HCT116 (cell line): Measurements from ENCODE around the gene TCP11L2. TPM values are rescaled to one million over a fixed set of nuclear protein-coding genes. Genes with fewer than 3 reads are reported as not detected.
A peak's percentile ranks its signal among the peaks of the same experiment; 100 is the strongest.

ENCODE experiments used
- ATAC-seq: fragments of 200-7000 bp; cut with Tn5 transposase; 2 replicates; pipeline ENCODE4 v1.9.1; 2020; ENCODE audit warnings: mild to moderate bottlenecking, moderate library complexity
- BruUV-seq: library from RNA; stranded (reverse); fragments of 400-500 nt; replicated peaks from 2 replicates; lab custom pipeline; 2021; lab: Mats Ljungman, UMichigan
- CTCF ChIA-PET: fragments of 300-600 bp; sonication (Branson Sonifier 250); formaldehyde crosslinking; loops from one replicate; lab custom pipeline; 2021; ENCODE audit warnings: antibody characterized with exemption; lab: Charles Lee
- POLR2A ChIA-PET: fragments of 300-600, 350-600 bp; sonication (Branson Sonifier 250); formaldehyde crosslinking; loops from one replicate; lab custom pipeline; 2021; ENCODE audit warnings: antibody characterized with exemption; lab: Charles Lee
- RAD21 ChIA-PET, 2 experiments: fragments of 300-600 bp; sonication (Branson Sonifier 250); formaldehyde crosslinking; loops; one replicate each; lab custom pipeline; 2023; ENCODE audit warnings: low total read pairs in 2 of 2; ENCODE audit not compliant: uncharacterized antibody in 2 of 2, unreplicated experiment in 2 of 2, low non-redundant PET in 1 of 2; lab: Charles Lee
- DNase-seq: peaks from one replicate; pipeline ENCODE4 v3.0.0-alpha.2; 2010; ENCODE audit warnings: low read depth, low spot score
- H2AFZ ChIP-seq: fragments of 200-600 bp; shearing (Covaris generic), sonication (generic); 2 replicates; pipeline ENCODE4 v1.6.1; 2017; ENCODE audit warnings: low read depth, mixed run types, mixed read lengths, antibody characterized with exemption, low read length; ENCODE audit not compliant: poor library complexity, severe bottlenecking
- H3K27ac ChIP-seq: 2 replicates; pipeline ENCODE4 v1.5.1; 2012; ENCODE audit warnings: low read depth, low read length
- H3K27me3 ChIP-seq: fragments of 200-600 bp; sonication (generic); 2 replicates; pipeline ENCODE4 v1.6.1; 2016; ENCODE audit warnings: mixed run types, low read length, mixed read lengths; ENCODE audit not compliant: insufficient read depth
- H3K36me3 ChIP-seq, 2 experiments: fragments of 200-500 bp in 1 of 2; fragments of 200-600 bp in 1 of 2; sonication (Bioruptor generic) in 1 of 2; sonication (generic) in 1 of 2; 2 replicates each; pipeline versions ENCODE4 v1.5.1 to v1.6.1; 2014 to 2016; ENCODE audit warnings: low read length in 2 of 2, inconsistent platforms in 1 of 2, mixed read lengths in 1 of 2, mixed run types in 1 of 2; ENCODE audit not compliant: insufficient read depth in 2 of 2, control insufficient read depth in 1 of 2
- H3K4me1 ChIP-seq, 2 experiments: fragments of 200-600 bp in 1 of 2; sonication (generic) in 1 of 2; 2 replicates each; pipeline versions ENCODE4 v1.5.1 to v1.6.1; 2012 to 2017; ENCODE audit warnings: low read length in 2 of 2, inconsistent platforms in 1 of 2, mild to moderate bottlenecking in 1 of 2, mixed read lengths in 1 of 2, mixed run types in 1 of 2, moderate library complexity in 1 of 2; ENCODE audit not compliant: insufficient read depth in 2 of 2, control insufficient read depth in 1 of 2
- H3K4me2 ChIP-seq: fragments of 200-600 bp; sonication (generic); 2 replicates; pipeline ENCODE4 v1.6.1; 2017; ENCODE audit warnings: mixed run types, low read length, mixed read lengths
- H3K4me3 ChIP-seq, 2 experiments: fragments of 200-600 bp in 1 of 2; sonication (generic) in 1 of 2; replicated peaks in 1 of 2; 2 replicates each; pipeline ENCODE4 v1.5.1; 2011 to 2016; ENCODE audit warnings: low read length in 2 of 2, control low read depth in 1 of 2, low read depth in 1 of 2, mild to moderate bottlenecking in 1 of 2, mixed read lengths in 1 of 2, mixed run types in 1 of 2
- H3K79me2 ChIP-seq: fragments of 200-600 bp; sonication (generic); 2 replicates; pipeline ENCODE4 v1.6.1; 2017; ENCODE audit warnings: mild to moderate bottlenecking, mixed run types, low read length, moderate library complexity, mixed read lengths; ENCODE audit not compliant: insufficient read depth
- H3K9ac ChIP-seq: fragments of 200-600 bp; sonication (generic); 2 replicates; pipeline ENCODE4 v1.6.1; 2016; ENCODE audit warnings: low read length, mixed read lengths
- H3K9me2 ChIP-seq: fragments of 200-600 bp; sonication (generic), shearing (Covaris generic); 2 replicates; pipeline ENCODE4 v1.6.1; 2017; ENCODE audit warnings: mixed run types, mild to moderate bottlenecking, moderate library complexity; ENCODE audit not compliant: insufficient read depth
- H3K9me3 ChIP-seq, 2 experiments: fragments of 200-500 bp in 1 of 2; fragments of 200-600 bp in 1 of 2; sonication (Bioruptor generic) in 1 of 2; sonication (generic) in 1 of 2; 2 replicates each; pipeline ENCODE4 v1.6.1; 2014 to 2017; ENCODE audit warnings: low read length in 2 of 2, mixed read lengths in 2 of 2, inconsistent platforms in 1 of 2, low read depth in 1 of 2, mild to moderate bottlenecking in 1 of 2, mixed run types in 1 of 2, moderate library complexity in 1 of 2; ENCODE audit not compliant: control insufficient read depth in 1 of 2, insufficient read depth in 1 of 2
- H4K20me1 ChIP-seq: fragments of 200-600 bp; sonication (generic), shearing (Covaris generic); 2 replicates; pipeline ENCODE4 v1.6.1; 2017; ENCODE audit warnings: mixed run types, mild to moderate bottlenecking, moderate library complexity; ENCODE audit not compliant: insufficient read depth
- ATF3 ChIP-seq: IDR thresholded peaks from 2 replicates; pipeline ENCODE4 v1.6.1; 2012
- CBX3 ChIP-seq: IDR thresholded peaks from 2 replicates; pipeline ENCODE4 v1.6.1; 2012; ENCODE audit warnings: low read depth
- CEBPB ChIP-seq: IDR thresholded peaks from 2 replicates; pipeline ENCODE4 v1.6.1; 2012; ENCODE audit warnings: low read depth
- CTCF ChIP-seq, 3 experiments: fragments of 200-600 bp in 1 of 3; sonication (generic) in 1 of 3; IDR thresholded peaks in 2 of 3; conservative IDR thresholded peaks in 1 of 3; 2 replicates each; pipeline ENCODE4 v1.5.1; 2012 to 2017; ENCODE audit warnings: low read depth in 2 of 3, low read length in 2 of 3, antibody characterized with exemption in 1 of 3, borderline replicate concordance in 1 of 3, control low read depth in 1 of 3, mild to moderate bottlenecking in 1 of 3, mixed read lengths in 1 of 3, mixed run types in 1 of 3, moderate library complexity in 1 of 3; ENCODE audit not compliant: insufficient read depth in 1 of 3
- EGR1 ChIP-seq: IDR thresholded peaks from 2 replicates; pipeline ENCODE4 v1.6.1; 2012; ENCODE audit warnings: low read depth
- FOSL1 ChIP-seq: IDR thresholded peaks from 2 replicates; pipeline ENCODE4 v1.6.1; 2012; ENCODE audit warnings: low read depth
- JUND ChIP-seq: IDR thresholded peaks from 2 replicates; pipeline ENCODE4 v1.6.1; 2012
- MAX ChIP-seq: IDR thresholded peaks from 2 replicates; pipeline ENCODE4 v1.6.1; 2012
- POLR2A ChIP-seq: IDR thresholded peaks from 2 replicates; pipeline ENCODE4 v1.7.0; 2011; ENCODE audit warnings: borderline replicate concordance; ENCODE audit not compliant: insufficient read depth, insufficient read length; ENCODE audit errors: extremely low read depth
- RAD21 ChIP-seq: IDR thresholded peaks from 2 replicates; pipeline ENCODE4 v1.6.1; 2012; ENCODE audit warnings: low read depth, mild to moderate bottlenecking
- SIN3A ChIP-seq: IDR thresholded peaks from 2 replicates; pipeline ENCODE4 v1.6.1; 2012; ENCODE audit warnings: low read depth
- SP1 ChIP-seq: IDR thresholded peaks from 2 replicates; pipeline ENCODE4 v1.6.1; 2012; ENCODE audit warnings: low read depth
- SRF ChIP-seq: IDR thresholded peaks from 2 replicates; pipeline ENCODE4 v1.6.1; 2012; ENCODE audit warnings: low read depth
- ZBTB33 ChIP-seq: IDR thresholded peaks from 2 replicates; pipeline ENCODE4 v1.6.1; 2011; ENCODE audit warnings: mild to moderate bottlenecking, low read length, moderate library complexity; ENCODE audit not compliant: insufficient replicate concordance; ENCODE audit errors: extremely low read depth
- ZNF274 ChIP-seq: fragments of 200-500 bp; sonication (Bioruptor generic); IDR thresholded peaks from 2 replicates; pipeline ENCODE4 v1.6.1; 2014; ENCODE audit warnings: mild to moderate bottlenecking, low read depth, low read length, inconsistent platforms
- intact Hi-C: fragments of 100-400 bp; cut with micrococcal nuclease; formaldehyde crosslinking; loops from 2 replicates; pipeline ENCODE4 v1.10.0; 2022
- total RNA-seq: library from RNA; stranded (reverse); gene quantifications from one replicate; pipeline ENCODE4 v1.2.1, GENCODE V29; 2021; ENCODE audit not compliant: unreplicated experiment

Gene TCP11L2
- total RNA-seq, 1 experiment from 2014 or later, result 14.4 TPM

- intact Hi-C loops, result no loop called here
- no peak overlapping the region for H3K4me2 ChIP-seq
- CTCF ChIA-PET, result no interaction called here
- H2AFZ ChIP-seq, result peak overlapping the region; percentile 9
- BruUV-seq, result no TSS peak
- no peak for TF ChIP-seq EGR1
- TF ChIP-seq ATF3, result no peak
- TF ChIP-seq ZNF274, result no peak
- no peak for TF ChIP-seq RAD21
- TF ChIP-seq, all 23 proteins: peak for 0
- Histone ChIP-seq H3K9me2 (no peaks in the 10 kb centered on the region), H3K36me3 (no peaks in the 10 kb centered on the region), H3K4me3 (no peak overlapping the region), H3K4me1 (no peaks in the 10 kb centered on the region), H3K27ac (no peak overlapping the region), H3K9ac (no peak overlapping the region), H3K79me2 (no peaks in the 10 kb centered on the region), H3K9me3 (no peaks in the 10 kb centered on the region), H4K20me1 (no peaks in the 10 kb centered on the region), H3K27me3 (no peaks in the 10 kb centered on the region)
- ATAC-seq (no peak), DNase-seq (no peak)
- RAD21 ChIA-PET, result no interaction called here
- POLR2A ChIA-PET, result no interaction called here
Observed at GRCh38 chr12:106315523-106315922, 13.0 kb downstream of the TCP11L2 start.

- DNase-seq, result no peak
- Histone ChIP-seq H2AFZ (no peak overlapping the region), H3K27me3 (no peaks in the 10 kb centered on the region), H3K9ac (no peak overlapping the region), H4K20me1 (no peaks in the 10 kb centered on the region), H3K4me3 (no peak overlapping the region), H3K4me1 (no peaks in the 10 kb centered on the region), H3K79me2 (no peaks in the 10 kb centered on the region), H3K27ac (no peak overlapping the region), H3K9me3 (no peaks in the 10 kb centered on the region), H3K9me2 (no peaks in the 10 kb centered on the region), H3K4me2 (no peak overlapping the region), H3K36me3 (no peaks in the 10 kb centered on the region)
- ChIA-PET CTCF (no interaction called here), RAD21 (no interaction called here), POLR2A (no interaction called here)
- no peak for ATAC-seq
- no peak for TF ChIP-seq POLR2A
- TF ChIP-seq CBX3, result no peak
- TF ChIP-seq SP1, result no peak
- no peak for TF ChIP-seq ATF3
- no peak for TF ChIP-seq FOSL1
- no peak for TF ChIP-seq CEBPB
- TF ChIP-seq MAX, result no peak
- TF ChIP-seq SRF, result no peak
- TF ChIP-seq JUND, result no peak
- no peak for TF ChIP-seq ZBTB33
- TF ChIP-seq CTCF (IDR thresholded peaks at IDR 0.05 in 2 of 3, conservative IDR thresholded peaks at IDR 0.05 in 1 of 3; ENCODE audit: borderline replicate concordance in 1 of 3, insufficient read depth in 1 of 3, low read depth in 2 of 3, low read length in 2 of 3), result no peak
- no peak for TF ChIP-seq SIN3A
- no peak for TF ChIP-seq ZNF274
- intact Hi-C loops, result no loop called here
- no TSS peak for BruUV-seq
Observed at GRCh38 chr12:106317406-106318082, 15.0 kb downstream of the TCP11L2 start.
